ENCODE results near the gene TM9SF3. TPM values are rescaled to one million over a fixed set of nuclear protein-coding genes. Genes with fewer than 3 reads are reported as not detected.

Gene TM9SF3
- total and polyA plus RNA-seq, 10 of the 15 experiments (the other 5 are each of a cell fraction or from before 2014, with no cell fraction given) = 17.1 to 85.4 (median 44.9) TPM

DNA sequence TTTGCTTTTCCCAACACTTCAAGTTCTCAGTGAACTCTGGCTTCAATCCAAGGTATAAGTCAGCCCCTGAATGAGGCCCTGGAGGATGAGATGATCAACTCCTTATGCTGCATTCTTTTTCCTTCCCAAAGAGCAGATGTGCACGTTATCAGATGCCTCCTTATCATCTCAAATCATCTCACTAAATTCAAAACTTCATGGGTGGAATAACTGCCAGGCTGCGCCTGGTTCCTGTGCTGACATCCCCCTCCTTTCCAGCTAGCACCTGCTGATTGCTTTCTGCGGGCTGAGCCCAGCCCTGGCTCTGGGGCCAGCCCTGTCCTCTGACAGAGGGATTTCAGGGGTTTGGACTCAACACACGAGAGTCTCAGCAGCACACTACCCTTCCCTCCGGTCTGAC, 118.0 kb downstream of the TM9SF3 start:
- H3K27ac ChIP-seq (ENCODE audit: control insufficient read depth, insufficient read depth) = no peak overlapping the region
- DNase-seq (ENCODE audit: low read depth, low spot score) (no peak), ATAC-seq (no peak), FAIRE-seq (no peak)
- BruUV-seq (replicated peaks) = no TSS peak
- ChIA-PET RAD21 (ENCODE audit: unreplicated experiment) (interaction anchor here (1.1 kb wide), 1 partner anchor 33 kb away, joined by 3 read pairs; no protein-coding TSS in a partner anchor), SMC1A (ENCODE audit: uncharacterized antibody, unreplicated experiment) (interaction anchor here (1.0 kb wide), 1 partner anchor 83 kb away, joined by 4 read pairs; no protein-coding TSS in a partner anchor), CTCF (interaction anchor here (0.8 to 3.4 kb wide), 5 partner anchors 12 to 45 kb away, joined by 3 to 22 read pairs (median 5); partner anchors contain the start of gene TLL2), POLR2A (no interaction called here)
- no peak overlapping the region for H3K9ac ChIP-seq (ENCODE audit: control insufficient read depth, insufficient read depth, low read length)
- intact Hi-C loops (cut with micrococcal nuclease; ENCODE audit: unreplicated experiment) = no loop called here
- TF ChIP-seq IKZF2 (IDR thresholded peaks at IDR 0.05) (no peak), CEBPZ (IDR thresholded peaks at IDR 0.05; ENCODE audit: low read depth, low read length) (no peak), CREB1 (IDR thresholded peaks at IDR 0.05; ENCODE audit: low read depth) (no peak), CHD1 (IDR thresholded peaks at IDR 0.05; ENCODE audit: low read depth, low read length) (no peak), ZNF384 (IDR thresholded peaks at IDR 0.05; ENCODE audit: borderline replicate concordance, low read depth, low read length) (no peak), SUZ12 (IDR thresholded peaks at IDR 0.05; ENCODE audit: unreplicated experiment) (no peak), LARP7 (IDR thresholded peaks at IDR 0.05) (no peak), SMC3 (IDR thresholded peaks at IDR 0.05; ENCODE audit: borderline replicate concordance, low read length) (no peak)
- TF ChIP-seq, protein P1, sequence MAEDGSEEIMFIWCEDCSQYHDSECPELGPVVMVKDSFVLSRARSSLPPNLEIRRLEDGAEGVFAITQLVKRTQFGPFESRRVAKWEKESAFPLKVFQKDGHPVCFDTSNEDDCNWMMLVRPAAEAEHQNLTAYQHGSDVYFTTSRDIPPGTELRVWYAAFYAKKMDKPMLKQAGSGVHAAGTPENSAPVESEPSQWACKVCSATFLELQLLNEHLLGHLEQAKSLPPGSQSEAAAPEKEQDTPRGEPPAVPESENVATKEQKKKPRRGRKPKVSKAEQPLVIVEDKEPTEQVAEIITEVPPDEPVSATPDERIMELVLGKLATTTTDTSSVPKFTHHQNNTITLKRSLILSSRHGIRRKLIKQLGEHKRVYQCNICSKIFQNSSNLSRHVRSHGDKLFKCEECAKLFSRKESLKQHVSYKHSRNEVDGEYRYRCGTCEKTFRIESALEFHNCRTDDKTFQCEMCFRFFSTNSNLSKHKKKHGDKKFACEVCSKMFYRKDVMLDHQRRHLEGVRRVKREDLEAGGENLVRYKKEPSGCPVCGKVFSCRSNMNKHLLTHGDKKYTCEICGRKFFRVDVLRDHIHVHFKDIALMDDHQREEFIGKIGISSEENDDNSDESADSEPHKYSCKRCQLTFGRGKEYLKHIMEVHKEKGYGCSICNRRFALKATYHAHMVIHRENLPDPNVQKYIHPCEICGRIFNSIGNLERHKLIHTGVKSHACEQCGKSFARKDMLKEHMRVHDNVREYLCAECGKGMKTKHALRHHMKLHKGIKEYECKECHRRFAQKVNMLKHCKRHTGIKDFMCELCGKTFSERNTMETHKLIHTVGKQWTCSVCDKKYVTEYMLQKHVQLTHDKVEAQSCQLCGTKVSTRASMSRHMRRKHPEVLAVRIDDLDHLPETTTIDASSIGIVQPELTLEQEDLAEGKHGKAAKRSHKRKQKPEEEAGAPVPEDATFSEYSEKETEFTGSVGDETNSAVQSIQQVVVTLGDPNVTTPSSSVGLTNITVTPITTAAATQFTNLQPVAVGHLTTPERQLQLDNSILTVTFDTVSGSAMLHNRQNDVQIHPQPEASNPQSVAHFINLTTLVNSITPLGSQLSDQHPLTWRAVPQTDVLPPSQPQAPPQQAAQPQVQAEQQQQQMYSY (CRISPR knock-in tag; IDR thresholded peaks at IDR 0.05) = no peak
- TF ChIP-seq, protein P2, sequence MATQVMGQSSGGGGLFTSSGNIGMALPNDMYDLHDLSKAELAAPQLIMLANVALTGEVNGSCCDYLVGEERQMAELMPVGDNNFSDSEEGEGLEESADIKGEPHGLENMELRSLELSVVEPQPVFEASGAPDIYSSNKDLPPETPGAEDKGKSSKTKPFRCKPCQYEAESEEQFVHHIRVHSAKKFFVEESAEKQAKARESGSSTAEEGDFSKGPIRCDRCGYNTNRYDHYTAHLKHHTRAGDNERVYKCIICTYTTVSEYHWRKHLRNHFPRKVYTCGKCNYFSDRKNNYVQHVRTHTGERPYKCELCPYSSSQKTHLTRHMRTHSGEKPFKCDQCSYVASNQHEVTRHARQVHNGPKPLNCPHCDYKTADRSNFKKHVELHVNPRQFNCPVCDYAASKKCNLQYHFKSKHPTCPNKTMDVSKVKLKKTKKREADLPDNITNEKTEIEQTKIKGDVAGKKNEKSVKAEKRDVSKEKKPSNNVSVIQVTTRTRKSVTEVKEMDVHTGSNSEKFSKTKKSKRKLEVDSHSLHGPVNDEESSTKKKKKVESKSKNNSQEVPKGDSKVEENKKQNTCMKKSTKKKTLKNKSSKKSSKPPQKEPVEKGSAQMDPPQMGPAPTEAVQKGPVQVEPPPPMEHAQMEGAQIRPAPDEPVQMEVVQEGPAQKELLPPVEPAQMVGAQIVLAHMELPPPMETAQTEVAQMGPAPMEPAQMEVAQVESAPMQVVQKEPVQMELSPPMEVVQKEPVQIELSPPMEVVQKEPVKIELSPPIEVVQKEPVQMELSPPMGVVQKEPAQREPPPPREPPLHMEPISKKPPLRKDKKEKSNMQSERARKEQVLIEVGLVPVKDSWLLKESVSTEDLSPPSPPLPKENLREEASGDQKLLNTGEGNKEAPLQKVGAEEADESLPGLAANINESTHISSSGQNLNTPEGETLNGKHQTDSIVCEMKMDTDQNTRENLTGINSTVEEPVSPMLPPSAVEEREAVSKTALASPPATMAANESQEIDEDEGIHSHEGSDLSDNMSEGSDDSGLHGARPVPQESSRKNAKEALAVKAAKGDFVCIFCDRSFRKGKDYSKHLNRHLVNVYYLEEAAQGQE (IDR thresholded peaks at IDR 0.05; ENCODE audit: low read depth, low read length) = no peak
- H2AFZ ChIP-seq (ENCODE audit: control insufficient read depth, low read depth, low read length) = no peak overlapping the region
- 29% methylated on average over 5 of the region's 5 CpGs for WGBS (ENCODE audit: insufficient coverage, insufficient replicate concordance, low lambda C conversion rate, missing lambda C conversion rate)
- no peaks in the 10 kb centered on the region for H3K79me2 ChIP-seq (ENCODE audit: control insufficient read depth, insufficient read depth, low read length)
- in situ Hi-C loops (cut with MboI) = no loop called here
- H3K4me3 ChIP-seq = no peak overlapping the region
- H3K9me3 ChIP-seq (replicated peaks; ENCODE audit: control insufficient read depth, insufficient read depth, low read length) = no peaks in the 10 kb centered on the region
- no peaks in the 10 kb centered on the region for H3K4me1 ChIP-seq (ENCODE audit: control insufficient read depth, insufficient read depth, low read length)
- H3K27me3 ChIP-seq (replicated peaks in 1 of 2; ENCODE audit: control insufficient read depth in 2 of 2, insufficient read depth in 2 of 2, low read length in 1 of 2) = no peaks in the 10 kb centered on the region
- H4K20me1 ChIP-seq (ENCODE audit: control insufficient read depth, insufficient read depth) = no peaks in the 10 kb centered on the region
- no peak overlapping the region for H3K4me2 ChIP-seq (ENCODE audit: control insufficient read depth, insufficient read depth)
- H3K36me3 ChIP-seq (ENCODE audit: control insufficient read depth in 2 of 2, insufficient read depth in 2 of 2, low read length in 1 of 2) = no peaks in the 10 kb centered on the region

Measured in GM12878 (cell line).